ENCODE results near the gene ITPR2.
"Not testable (repeated sequence)": the region's sequence is repeated elsewhere in the genome, so short reads cannot be mapped to it uniquely, and the experiment has no call there.

The ITPR2 gene

DNA sequence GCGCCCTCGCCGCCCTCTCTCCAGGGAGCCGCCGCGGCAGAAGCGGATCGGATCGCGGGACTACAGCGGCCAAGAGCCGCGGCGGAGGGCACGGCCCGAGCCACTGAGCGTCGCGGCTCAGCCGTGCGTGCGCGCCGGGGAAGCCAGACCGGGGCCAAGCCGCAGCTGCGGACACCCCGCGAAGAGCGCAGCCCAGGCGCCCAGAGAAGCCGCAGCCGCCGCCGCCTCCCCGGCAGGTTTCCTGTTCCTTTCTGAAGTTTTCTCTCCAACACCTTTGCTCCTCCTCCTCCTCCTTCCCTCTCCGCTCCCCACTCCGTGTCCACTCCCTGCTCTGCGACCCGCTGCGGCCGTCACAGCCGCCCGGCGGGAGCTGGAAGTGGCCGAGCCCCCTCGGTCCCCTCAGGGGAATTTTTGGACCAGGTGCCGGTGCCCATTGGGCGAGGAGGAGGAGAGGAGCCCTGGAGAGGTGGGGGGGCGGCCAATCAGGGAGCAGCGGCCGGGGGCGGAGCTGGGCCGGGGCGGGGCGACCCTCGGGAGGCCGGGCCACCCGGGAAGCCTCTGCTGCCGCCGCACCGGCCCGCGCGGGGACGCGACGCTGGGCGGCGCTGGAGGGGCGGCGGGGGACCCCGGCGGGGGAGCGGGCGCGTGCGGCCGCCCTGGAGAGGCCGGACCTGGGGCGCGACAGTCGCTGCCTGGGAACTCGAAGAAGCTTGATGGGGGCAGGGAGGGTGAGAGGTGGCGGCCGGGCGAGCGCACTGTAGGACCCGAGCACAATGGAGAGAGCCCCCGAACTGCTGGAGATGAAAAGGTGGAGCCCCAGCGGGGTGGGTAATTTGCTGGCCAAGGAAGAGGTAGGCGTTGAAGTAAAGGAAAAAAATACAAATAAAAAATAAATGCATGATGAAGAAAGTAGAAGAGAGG lies at the start of gene ITPR2:
ITPR2 (minus strand) TSS at position 373 of the 921 bp plus-strand sequence. CDS start 413 bp downstream, outside the sequence.
- Mint-ChIP-seq H3K9me3 (no peaks in the 10 kb centered on the region), H3K4me1 (peaks cover 46% of the 10 kb centered on the region), H3K36me3 (peaks cover 8% of the 10 kb centered on the region), H3K27ac (peak within 1 kb of the TSS; percentile 96), H3K4me3 (peak within 1 kb of the TSS; percentile 90)
- DNase-seq (ENCODE audit: low spot score in 2 of 2) = peak; percentile 81 to 95
- peak; percentile 90 for ATAC-seq

DNA sequence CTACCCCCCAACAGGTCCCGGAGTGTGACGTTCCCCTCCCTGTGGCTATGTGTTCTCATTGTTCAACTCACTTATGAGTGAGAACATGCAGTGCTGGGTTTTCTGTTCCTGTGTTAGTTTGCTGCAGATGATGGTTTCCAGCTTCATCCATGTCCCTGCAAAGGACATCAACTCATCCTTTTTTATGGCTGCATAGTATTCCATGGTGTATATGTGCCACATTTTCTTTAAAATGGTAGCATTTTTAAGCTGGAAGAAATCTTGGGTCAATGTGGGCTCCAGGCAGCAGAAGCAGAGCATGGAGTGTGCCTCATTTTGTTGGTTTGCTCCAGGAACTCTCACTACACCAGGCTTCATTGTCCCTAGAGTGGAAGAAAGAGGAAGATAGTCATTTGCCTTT lies 47.6 kb upstream of the ITPR2 start:
- no peaks in the 10 kb centered on the region for H3K36me3 Mint-ChIP-seq
- no peak overlapping the region for H3K27ac Mint-ChIP-seq
- no peak for ATAC-seq
- peaks cover 17% of the 10 kb centered on the region for H3K4me1 Mint-ChIP-seq
- no peaks in the 10 kb centered on the region for H3K9me3 Mint-ChIP-seq
- H3K4me3 Mint-ChIP-seq = no peak overlapping the region
- DNase-seq (ENCODE audit: low spot score in 2 of 2) = no peak

DNA sequence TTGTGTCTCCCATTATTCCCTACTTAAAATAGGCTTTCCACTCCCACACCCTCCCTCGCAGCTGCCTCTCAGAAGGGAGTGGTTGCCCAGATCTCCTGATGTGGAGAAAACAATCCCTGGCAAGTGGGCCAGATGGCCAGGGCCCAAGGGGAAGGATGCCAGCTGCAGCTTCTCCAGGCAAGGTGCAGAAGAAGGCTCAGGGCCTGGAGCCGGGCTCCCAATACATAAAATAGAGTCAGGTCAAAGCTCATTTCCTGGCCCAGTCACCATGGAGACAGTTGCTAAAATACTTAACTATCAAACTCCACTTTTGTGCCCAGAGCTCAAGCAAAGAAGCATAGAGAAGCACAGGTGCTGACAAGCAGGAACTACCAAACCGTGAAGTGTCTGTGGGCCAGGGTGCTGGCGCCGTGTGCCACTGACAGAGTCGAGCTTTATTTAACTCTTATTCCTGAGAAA lies 45.7 kb upstream of the ITPR2 start:
- Mint-ChIP-seq H3K4me1 (no peaks in the 10 kb centered on the region), H3K36me3 (no peaks in the 10 kb centered on the region), H3K4me3 (no peak overlapping the region), H3K27ac (no peak overlapping the region), H3K9me3 (no peaks in the 10 kb centered on the region)
- no peak for ATAC-seq
- DNase-seq (ENCODE audit: low spot score in 2 of 2) = no peak

DNA sequence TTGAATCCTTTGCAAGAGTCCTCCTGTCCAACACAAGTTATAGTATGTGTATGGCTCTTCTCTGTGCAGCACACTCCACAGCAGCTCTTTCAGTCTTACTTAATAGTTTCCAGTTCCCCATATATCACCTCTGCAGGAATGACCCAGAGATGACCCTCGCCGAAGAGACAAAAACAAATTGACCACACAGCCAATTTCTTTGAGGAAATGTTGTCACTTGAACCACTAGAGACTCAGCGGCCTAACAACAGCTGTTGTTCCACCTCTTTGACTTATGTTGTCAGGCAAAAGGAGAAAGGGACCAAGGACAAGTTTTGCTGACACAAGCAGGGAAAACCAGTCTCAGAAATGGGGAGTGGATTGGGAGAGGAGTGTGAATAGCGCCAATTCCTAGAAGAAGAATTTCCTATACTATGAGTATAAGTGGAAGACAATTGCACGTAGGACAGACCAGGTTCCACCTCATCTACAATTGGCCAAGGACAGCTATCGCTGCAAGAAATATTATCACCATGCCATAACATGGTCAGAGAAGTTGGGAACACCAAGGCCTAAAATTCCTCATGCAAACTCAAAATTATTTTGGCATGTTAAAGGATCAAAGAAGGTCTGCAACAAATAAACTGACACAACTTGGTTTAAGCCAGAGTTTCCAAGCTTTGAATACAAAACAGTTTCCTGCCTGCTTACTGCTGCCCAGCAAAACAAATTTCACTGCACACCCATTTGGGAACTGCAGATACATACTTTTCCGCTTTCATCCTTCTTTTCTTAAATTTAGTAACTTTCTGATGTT lies 41.7 kb upstream of the ITPR2 start:
- H3K9me3 Mint-ChIP-seq = no peaks in the 10 kb centered on the region
- DNase-seq (ENCODE audit: low spot score in 2 of 2) (peak in 1 of 2 donors; percentile 13), ATAC-seq (no peak)
- H3K27ac Mint-ChIP-seq = peak overlapping the region; percentile 40
- no peaks in the 10 kb centered on the region for H3K4me1 Mint-ChIP-seq
- H3K4me3 Mint-ChIP-seq = no peak overlapping the region
- H3K36me3 Mint-ChIP-seq = no peaks in the 10 kb centered on the region

DNA sequence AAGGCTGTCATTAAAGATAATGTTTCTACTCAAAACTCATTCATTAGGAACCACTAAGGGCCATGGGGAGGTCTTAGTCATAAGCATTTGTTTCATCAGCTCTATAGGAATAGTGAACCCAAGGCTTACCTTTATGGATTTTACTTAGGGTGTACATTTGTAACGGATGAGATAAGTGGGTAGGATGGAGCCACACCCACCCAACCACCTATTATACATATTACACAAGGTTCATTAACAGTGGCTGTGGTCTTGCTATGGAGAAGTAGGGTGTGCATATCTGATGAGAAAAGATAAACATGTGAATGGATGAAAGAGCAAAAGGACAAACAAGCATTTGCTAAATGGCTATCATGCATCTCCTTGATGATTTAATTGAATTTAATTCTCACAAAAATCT lies 39.6 kb upstream of the ITPR2 start:
- ATAC-seq (no peak), DNase-seq (ENCODE audit: low spot score in 2 of 2) (no peak)
- H3K4me3 Mint-ChIP-seq = no peak overlapping the region
- no peaks in the 10 kb centered on the region for H3K9me3 Mint-ChIP-seq
- H3K36me3 Mint-ChIP-seq = no peaks in the 10 kb centered on the region
- peaks cover under 1% of the 10 kb centered on the region for H3K4me1 Mint-ChIP-seq
- H3K27ac Mint-ChIP-seq = no peak overlapping the region

DNA sequence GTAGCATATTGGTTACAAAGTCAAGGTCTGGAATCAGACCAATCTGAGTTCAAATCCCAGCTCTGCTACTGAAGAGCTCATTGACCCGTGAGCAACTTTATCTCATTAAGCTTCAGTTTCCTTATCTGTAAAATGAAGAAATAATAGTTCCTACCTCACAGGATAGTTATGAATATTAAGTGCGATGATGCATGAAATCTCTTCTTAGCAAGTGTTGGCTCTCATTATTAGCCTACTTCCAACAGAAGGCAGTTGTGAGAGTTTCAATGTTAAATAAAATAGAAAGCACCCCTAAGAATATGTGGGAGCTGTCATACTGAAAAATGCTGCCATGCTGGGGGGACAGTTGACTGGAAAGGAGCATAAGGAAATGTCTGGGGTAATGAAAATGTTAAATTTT lies 39.0 kb upstream of the ITPR2 start:
- H3K9me3 Mint-ChIP-seq = no peaks in the 10 kb centered on the region
- H3K27ac Mint-ChIP-seq = no peak overlapping the region
- no peaks in the 10 kb centered on the region for H3K36me3 Mint-ChIP-seq
- no peak for DNase-seq (ENCODE audit: low spot score in 2 of 2)
- ATAC-seq = no peak
- peaks cover 7% of the 10 kb centered on the region for H3K4me1 Mint-ChIP-seq
- H3K4me3 Mint-ChIP-seq = no peak overlapping the region

DNA sequence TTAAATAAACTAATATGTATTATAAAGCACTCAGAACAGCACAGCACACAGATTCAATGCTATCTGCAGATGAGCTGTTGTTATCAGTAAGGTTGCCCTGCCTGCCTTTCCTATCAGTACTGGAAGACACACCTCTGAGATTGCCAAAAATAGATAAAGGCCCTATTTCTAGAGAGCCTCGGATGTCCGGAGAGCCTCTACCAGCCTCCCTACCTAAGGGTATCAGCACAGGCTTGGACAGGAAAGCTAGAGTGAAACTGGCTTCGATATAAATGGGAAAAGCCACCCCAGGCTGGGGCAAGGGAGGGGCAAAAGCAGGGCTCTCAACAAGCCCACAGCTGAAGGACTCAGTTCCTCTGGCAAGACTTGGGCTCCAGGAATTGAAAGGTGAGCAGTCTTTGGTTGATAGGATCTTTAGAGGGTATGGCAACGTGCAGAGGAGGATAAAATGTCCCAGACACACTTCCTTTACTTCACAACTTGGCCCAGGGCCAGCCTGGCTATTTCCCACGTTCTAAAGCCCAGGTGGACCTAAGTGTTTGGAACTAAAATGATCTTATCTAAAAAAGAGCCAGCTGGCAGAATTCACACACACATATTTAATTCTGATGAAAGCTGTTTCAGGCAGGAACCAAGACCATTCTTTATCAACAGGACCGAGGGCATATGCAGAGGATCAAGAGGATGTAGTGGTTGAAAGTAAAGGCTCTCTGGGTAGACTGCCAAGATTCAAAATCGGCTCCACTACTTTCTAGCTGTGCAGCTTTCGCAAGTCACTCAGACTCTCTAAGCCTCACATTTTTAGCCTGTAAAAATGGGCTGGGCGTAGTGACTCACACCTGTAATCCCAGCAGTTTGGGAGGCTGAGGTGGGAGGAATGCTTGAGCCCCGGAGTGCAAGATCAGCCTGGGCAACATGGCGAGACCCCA lies 37.8 kb upstream of the ITPR2 start:
- Mint-ChIP-seq H3K4me1 (peaks cover 10% of the 10 kb centered on the region), H3K36me3 (no peaks in the 10 kb centered on the region), H3K27ac (no peak overlapping the region), H3K9me3 (no peaks in the 10 kb centered on the region), H3K4me3 (no peak overlapping the region)
- ATAC-seq = no peak
- no peak for DNase-seq (ENCODE audit: low spot score in 2 of 2)

DNA sequence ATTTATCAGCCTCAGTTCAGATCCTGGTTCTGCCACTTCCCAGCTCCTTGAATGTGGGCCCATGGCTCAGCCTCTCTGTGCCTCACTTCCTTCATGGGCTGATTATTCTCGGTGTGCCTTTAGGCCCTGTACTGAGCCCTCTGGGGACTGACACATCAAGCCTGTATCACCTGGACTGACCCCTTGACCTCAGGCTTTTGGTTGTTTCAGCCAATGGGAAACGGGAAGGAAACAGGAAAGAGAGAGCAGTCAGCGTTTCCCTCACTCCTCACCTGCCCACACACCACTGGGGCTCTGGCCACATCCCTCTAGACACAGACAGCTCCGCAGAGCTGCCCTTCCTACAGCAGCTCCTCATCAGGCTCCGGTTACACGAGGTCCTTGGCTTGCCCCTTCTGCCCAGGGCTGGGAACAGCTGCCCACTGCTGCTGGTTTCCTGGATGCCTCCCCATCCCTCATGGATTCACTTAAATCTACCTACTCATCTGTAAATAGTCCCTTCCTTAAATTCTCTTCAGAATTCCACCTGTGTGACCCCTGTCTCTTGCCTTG lies 37.0 kb upstream of the ITPR2 start:
- DNase-seq (ENCODE audit: low spot score in 2 of 2) (no peak), ATAC-seq (no peak)
- Mint-ChIP-seq H3K36me3 (no peaks in the 10 kb centered on the region), H3K4me1 (peaks cover 10% of the 10 kb centered on the region), H3K4me3 (no peak overlapping the region), H3K27ac (no peak overlapping the region), H3K9me3 (no peaks in the 10 kb centered on the region)

DNA sequence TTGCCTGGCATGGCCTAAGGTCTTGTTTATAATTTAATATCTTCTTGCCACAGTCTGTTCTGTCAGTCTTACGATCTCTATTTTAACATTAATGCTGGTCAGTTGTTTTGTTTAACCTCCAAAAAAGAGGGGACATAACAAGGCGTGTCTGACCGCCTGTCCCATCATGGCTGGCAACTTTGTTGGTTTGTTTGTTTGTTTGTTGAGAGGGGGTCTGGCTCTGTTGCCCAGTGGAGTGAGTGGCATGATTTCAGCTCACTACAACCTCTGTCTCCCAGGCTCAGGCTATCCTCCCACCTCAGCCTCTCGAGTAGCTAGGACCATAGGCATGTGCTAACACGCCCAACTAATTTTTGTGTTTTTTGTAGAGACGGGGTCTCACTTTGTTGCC lies 36.1 kb upstream of the ITPR2 start:
- H3K36me3 Mint-ChIP-seq = no peaks in the 10 kb centered on the region
- ATAC-seq = no peak

DNA sequence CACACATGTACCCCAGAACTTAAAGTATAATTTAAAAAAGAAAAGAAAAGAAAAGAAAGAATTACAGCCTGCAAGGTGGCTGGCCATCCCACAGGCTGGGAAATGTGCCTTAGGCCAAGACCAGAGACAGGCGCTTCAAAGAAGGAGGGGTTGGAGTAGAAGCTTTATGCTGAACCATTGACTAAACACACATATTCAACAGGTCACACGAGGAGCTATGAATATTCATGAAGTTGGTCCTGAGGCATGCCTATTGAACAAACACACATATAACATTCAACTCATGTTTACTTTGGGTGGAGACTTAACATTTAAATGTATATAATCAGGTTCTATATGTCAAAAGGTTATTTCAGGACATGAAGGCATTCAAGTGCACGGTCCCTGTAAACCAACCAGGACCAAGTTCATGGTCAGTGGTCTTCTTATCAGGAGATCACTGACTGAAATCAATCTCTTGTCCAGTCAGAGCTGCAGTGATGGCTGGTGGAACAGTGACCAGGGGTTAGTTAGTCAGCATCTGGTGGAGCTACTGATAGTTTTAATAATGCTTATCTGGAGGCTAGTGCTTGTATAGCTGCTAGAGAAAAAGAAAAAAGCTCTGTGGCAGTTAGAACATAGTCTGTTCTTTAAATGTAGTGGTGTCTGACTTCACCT lies 35.6 kb upstream of the ITPR2 start:
- peak in 1 of 2 donors; percentile 13 for DNase-seq (ENCODE audit: low spot score in 2 of 2)
- no peak for ATAC-seq
- H3K4me3 Mint-ChIP-seq = no peak overlapping the region
- H3K9me3 Mint-ChIP-seq = no peaks in the 10 kb centered on the region
- no peak overlapping the region for H3K27ac Mint-ChIP-seq
- no peaks in the 10 kb centered on the region for H3K36me3 Mint-ChIP-seq
- H3K4me1 Mint-ChIP-seq = peaks cover 10% of the 10 kb centered on the region

More for the DNA sequence above, 36.1 kb upstream of the ITPR2 start:
- peaks cover 10% of the 10 kb centered on the region for H3K4me1 Mint-ChIP-seq
- no peak overlapping the region for H3K4me3 Mint-ChIP-seq
- no peak overlapping the region for H3K27ac Mint-ChIP-seq
- H3K9me3 Mint-ChIP-seq = no peaks in the 10 kb centered on the region
- no peak for DNase-seq (ENCODE audit: low spot score in 2 of 2)

DNA sequence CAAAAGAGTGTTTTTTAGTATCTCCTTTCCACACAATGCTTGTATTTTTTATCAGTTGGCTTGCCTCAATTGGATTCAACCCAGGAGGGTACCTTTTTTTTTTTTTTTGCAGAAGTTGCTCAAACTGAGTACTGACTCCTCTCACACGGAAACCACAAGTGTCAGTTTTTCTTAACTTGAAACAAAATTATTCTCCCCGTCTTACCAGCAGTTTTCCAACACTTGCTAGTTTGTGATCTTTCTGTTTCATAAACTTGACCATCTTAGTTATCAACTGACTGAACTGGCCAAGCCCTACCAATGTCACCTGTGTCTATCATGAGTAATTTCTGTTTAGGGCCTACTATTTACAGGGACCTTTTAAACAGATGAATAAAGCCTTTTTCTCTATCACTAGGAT lies 34.1 kb upstream of the ITPR2 start:
- DNase-seq (ENCODE audit: low spot score in 2 of 2) (peak in 1 of 2 donors; percentile 42), ATAC-seq (peak; percentile 76)
- Mint-ChIP-seq H3K9me3 (no peaks in the 10 kb centered on the region), H3K4me3 (no peak overlapping the region), H3K4me1 (peaks cover 10% of the 10 kb centered on the region), H3K27ac (no peak overlapping the region), H3K36me3 (no peaks in the 10 kb centered on the region)

DNA sequence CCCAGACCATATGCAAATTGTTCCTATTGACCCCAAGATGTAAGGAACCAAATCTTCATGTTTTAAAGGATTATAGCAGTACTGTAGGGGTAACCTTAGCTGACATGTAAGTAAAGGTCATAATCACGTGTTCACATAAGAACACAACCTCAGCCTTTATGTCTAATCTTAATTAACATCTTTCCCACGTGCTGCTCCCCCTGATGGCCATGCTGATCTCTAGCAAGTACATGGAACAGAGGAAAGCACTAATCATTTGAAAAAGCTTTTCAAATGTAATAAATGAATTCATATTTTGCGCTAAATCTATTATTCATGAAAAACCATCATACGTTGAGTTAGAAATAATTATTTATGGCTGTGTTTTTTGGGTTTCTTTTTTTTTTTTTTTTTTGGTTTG lies 30.5 kb upstream of the ITPR2 start:
- Mint-ChIP-seq H3K36me3 (no peaks in the 10 kb centered on the region), H3K4me1 (peaks cover 10% of the 10 kb centered on the region), H3K9me3 (no peaks in the 10 kb centered on the region), H3K4me3 (no peak overlapping the region), H3K27ac (no peak overlapping the region)
- no peak for DNase-seq (ENCODE audit: low spot score in 2 of 2)
- no peak for ATAC-seq

DNA sequence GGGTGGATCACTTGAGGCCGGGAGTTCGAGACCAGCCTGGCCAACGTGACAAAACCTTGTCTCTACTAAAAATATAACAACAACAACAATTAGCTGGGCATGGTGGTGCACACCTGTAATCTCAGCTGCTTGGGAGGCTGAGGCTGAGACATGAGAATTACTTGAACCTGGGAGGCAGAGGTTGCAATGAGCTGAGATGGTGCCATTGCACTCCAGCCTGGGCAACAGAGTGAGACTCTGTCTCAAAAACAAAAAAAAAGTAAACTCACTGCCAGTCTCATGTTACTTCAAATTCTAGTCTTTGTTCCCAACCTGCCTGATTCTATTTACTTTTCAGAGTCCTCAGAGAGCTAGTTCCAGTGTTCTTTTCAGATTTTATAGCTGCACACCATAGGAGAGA lies 29.8 kb upstream of the ITPR2 start:
- not testable (repeated sequence) for H3K9me3 Mint-ChIP-seq; H3K4me1 Mint-ChIP-seq; ATAC-seq; DNase-seq (ENCODE audit: low spot score in 2 of 2); H3K36me3 Mint-ChIP-seq; H3K4me3 Mint-ChIP-seq; H3K27ac Mint-ChIP-seq

DNA sequence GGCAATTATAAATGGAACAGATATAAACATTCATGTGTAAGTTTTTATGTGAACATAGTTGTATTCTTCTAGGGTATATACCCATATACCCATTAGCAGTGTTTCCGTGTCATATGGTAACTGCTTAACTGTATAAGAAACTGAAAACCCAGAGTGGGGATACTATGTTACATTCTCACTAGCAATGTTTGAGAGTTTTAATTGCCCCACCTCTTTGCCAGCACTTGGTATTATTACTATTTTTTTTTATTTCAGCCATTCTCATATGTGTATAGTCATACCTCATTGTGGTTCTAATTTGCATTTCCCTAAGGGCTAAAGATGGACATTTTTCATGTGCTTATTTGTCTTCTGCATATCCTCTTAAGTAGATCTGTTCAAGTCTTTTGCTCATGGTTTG lies 28.7 kb upstream of the ITPR2 start:
- H3K27ac Mint-ChIP-seq = no peak overlapping the region
- H3K4me1 Mint-ChIP-seq = peaks cover under 1% of the 10 kb centered on the region
- H3K4me3 Mint-ChIP-seq = no peak overlapping the region
- no peaks in the 10 kb centered on the region for H3K9me3 Mint-ChIP-seq
- H3K36me3 Mint-ChIP-seq = no peaks in the 10 kb centered on the region
- no peak for ATAC-seq
- DNase-seq (ENCODE audit: low spot score in 2 of 2) = no peak

Data from stimulated activated effector memory CD8-positive, alpha-beta T cell treated with anti-CD3 and anti-CD28 coated beads, Interleukin-12 subunit alpha, Interleukin-12 subunit beta, amount 100 ng/mL, for 72 hours (primary cell).